ENCODE measurements around the gene SH3RF1.

The SH3RF1 gene

GRCh38 chr4:169175476-169175875 lies 95.3 kb downstream of the SH3RF1 start:
- DNase-seq (ENCODE audit: low read depth): no peak
- in situ Hi-C loops (cut with HindIII; ENCODE audit: low sequenced_read_pairs): no loop called here
- no peak overlapping the region for H3K4me3 ChIP-seq (ENCODE audit: low read depth, low read length)
- no peak for TF ChIP-seq CTCF (IDR thresholded peaks at IDR 0.05; ENCODE audit: low read depth, low read length, missing control alignments)

GRCh38 chr4:169175035-169175434 lies 95.7 kb downstream of the SH3RF1 start:
- no peak for DNase-seq (ENCODE audit: low read depth)
- in situ Hi-C loops (cut with HindIII; ENCODE audit: low sequenced_read_pairs): no loop called here
- H3K4me3 ChIP-seq (ENCODE audit: low read depth, low read length): no peak overlapping the region
- TF ChIP-seq CTCF (IDR thresholded peaks at IDR 0.05; ENCODE audit: low read depth, low read length, missing control alignments): no peak

GRCh38 chr4:169174247-169174646 lies 96.5 kb downstream of the SH3RF1 start:
- no peak for TF ChIP-seq CTCF (IDR thresholded peaks at IDR 0.05; ENCODE audit: low read depth, low read length, missing control alignments)
- no peak for DNase-seq (ENCODE audit: low read depth)
- H3K4me3 ChIP-seq (ENCODE audit: low read depth, low read length): no peak overlapping the region
- in situ Hi-C loops (cut with HindIII; ENCODE audit: low sequenced_read_pairs): no loop called here

GRCh38 chr4:169167957-169168858 lies 102.5 kb downstream of the SH3RF1 start:
- no peak for TF ChIP-seq CTCF (IDR thresholded peaks at IDR 0.05; ENCODE audit: low read depth, low read length, missing control alignments)
- H3K4me3 ChIP-seq (ENCODE audit: low read depth, low read length): no peak overlapping the region
- in situ Hi-C loops (cut with HindIII; ENCODE audit: low sequenced_read_pairs): no loop called here
- DNase-seq (ENCODE audit: low read depth): no peak

GRCh38 chr4:169164669-169165415 lies 105.9 kb downstream of the SH3RF1 start:
- no peak overlapping the region for H3K4me3 ChIP-seq (ENCODE audit: low read depth, low read length)
- in situ Hi-C loops (cut with HindIII; ENCODE audit: low sequenced_read_pairs): no loop called here
- no peak for TF ChIP-seq CTCF (IDR thresholded peaks at IDR 0.05; ENCODE audit: low read depth, low read length, missing control alignments)
- DNase-seq (ENCODE audit: low read depth): no peak

GRCh38 chr4:169163947-169164668 lies 106.6 kb downstream of the SH3RF1 start:
- no peak overlapping the region for H3K4me3 ChIP-seq (ENCODE audit: low read depth, low read length)
- DNase-seq (ENCODE audit: low read depth): no peak
- in situ Hi-C loops (cut with HindIII; ENCODE audit: low sequenced_read_pairs): no loop called here

More at GRCh38 chr4:169163947-169164668, 106.6 kb downstream of the SH3RF1 start:
- no peak for TF ChIP-seq CTCF (IDR thresholded peaks at IDR 0.05; ENCODE audit: low read depth, low read length, missing control alignments)
